ENCODE measurements around the gene OSBPL9. TPM values are rescaled to one million over a fixed set of nuclear protein-coding genes. Genes with fewer than 3 reads are reported as not detected.
A peak's percentile ranks its signal among the peaks of the same experiment; 100 is the strongest.
"Not testable (repeated sequence)": the region's sequence is repeated elsewhere in the genome, so short reads cannot be mapped to it uniquely, and the experiment has no call there.

OSBPL9 gene
- total and polyA plus RNA-seq, 2 experiments from 2014 or later = 71.0 to 288 TPM

- TF ChIP-seq CTCF (IDR thresholded peaks at IDR 0.05; ENCODE audit: poor library complexity) (no peak), EZH2 (IDR thresholded peaks at IDR 0.05; ENCODE audit: borderline replicate concordance) (no peak)
- no peak overlapping the region for H3K4me3 ChIP-seq
- H3K4me1 ChIP-seq (ENCODE audit: insufficient read depth) = no peaks in the 10 kb centered on the region
- no peak for DNase-seq (ENCODE audit: low spot score)
- H3K27me3 ChIP-seq = no peaks in the 10 kb centered on the region
- H3K36me3 ChIP-seq (replicated peaks; ENCODE audit: insufficient read depth, low read depth) = no peaks in the 10 kb centered on the region
- H3K9me2 ChIP-seq (replicated peaks; ENCODE audit: insufficient read depth) = no peaks in the 10 kb centered on the region
- H2AFZ ChIP-seq = no peak overlapping the region
- H3K79me2 ChIP-seq = no peaks in the 10 kb centered on the region
- H3K27ac ChIP-seq = no peak overlapping the region
- WGBS (ENCODE audit: low lambda C conversion rate, missing lambda C conversion rate) = 92% methylated on average over 2 of the region's 2 CpGs
- H3K4me2 ChIP-seq = no peak overlapping the region
- H4K20me1 ChIP-seq (ENCODE audit: insufficient read depth, poor library complexity, severe bottlenecking) = no peaks in the 10 kb centered on the region
- no peaks in the 10 kb centered on the region for H3K9me3 ChIP-seq (ENCODE audit: low read depth)
Observed at GRCh38 chr1:51799372-51799771, 182.5 kb downstream of the OSBPL9 start.

- H3K4me2 ChIP-seq = no peak overlapping the region
- H4K20me1 ChIP-seq (ENCODE audit: insufficient read depth, poor library complexity, severe bottlenecking) = no peaks in the 10 kb centered on the region
- no peak overlapping the region for H3K4me3 ChIP-seq
- H3K27ac ChIP-seq = no peak overlapping the region
- H3K9me2 ChIP-seq (replicated peaks; ENCODE audit: insufficient read depth) = no peaks in the 10 kb centered on the region
- no peak overlapping the region for H2AFZ ChIP-seq
- H3K36me3 ChIP-seq (replicated peaks; ENCODE audit: insufficient read depth, low read depth) = no peaks in the 10 kb centered on the region
- WGBS (ENCODE audit: low lambda C conversion rate, missing lambda C conversion rate) = 97% methylated on average over 1 of the region's 1 CpG
- DNase-seq (ENCODE audit: low spot score) = no peak
- H3K4me1 ChIP-seq (ENCODE audit: insufficient read depth) = no peaks in the 10 kb centered on the region
- no peaks in the 10 kb centered on the region for H3K9me3 ChIP-seq (ENCODE audit: low read depth)
- TF ChIP-seq EZH2phosphoT487 (IDR thresholded peaks at IDR 0.05; ENCODE audit: low read depth, severe bottlenecking, unreplicated experiment) (no peak), EZH2 (IDR thresholded peaks at IDR 0.05; ENCODE audit: borderline replicate concordance) (no peak)
- no peaks in the 10 kb centered on the region for H3K79me2 ChIP-seq
- no peaks in the 10 kb centered on the region for H3K27me3 ChIP-seq
Observed at GRCh38 chr1:51814513-51814912, 197.6 kb downstream of the OSBPL9 start.

GRCh38 chr1:51818487-51818886 lies 201.6 kb downstream of the OSBPL9 start:
- Histone ChIP-seq H3K4me3 (no peak overlapping the region), H3K9me3 (ENCODE audit: low read depth) (no peaks in the 10 kb centered on the region), H3K27ac (peak overlapping the region; percentile 11), H2AFZ (no peak overlapping the region), H3K4me1 (ENCODE audit: insufficient read depth) (peaks cover 3% of the 10 kb centered on the region), H3K9me2 (replicated peaks; ENCODE audit: insufficient read depth) (no peaks in the 10 kb centered on the region), H4K20me1 (ENCODE audit: insufficient read depth, poor library complexity, severe bottlenecking) (no peaks in the 10 kb centered on the region), H3K79me2 (no peaks in the 10 kb centered on the region), H3K27me3 (no peaks in the 10 kb centered on the region), H3K4me2 (peak overlapping the region; percentile 22), H3K36me3 (replicated peaks; ENCODE audit: insufficient read depth, low read depth) (no peaks in the 10 kb centered on the region)
- TF ChIP-seq EZH2phosphoT487 (IDR thresholded peaks at IDR 0.05; ENCODE audit: low read depth, severe bottlenecking, unreplicated experiment) = no peak
- TF ChIP-seq EZH2 (IDR thresholded peaks at IDR 0.05; ENCODE audit: borderline replicate concordance) = no peak
- no peak for TF ChIP-seq CTCF (IDR thresholded peaks at IDR 0.05; ENCODE audit: poor library complexity)
- 46% methylated on average over 3 of the region's 3 CpGs for WGBS (ENCODE audit: low lambda C conversion rate, missing lambda C conversion rate)
- peak; percentile 7 for DNase-seq (ENCODE audit: low spot score)

GRCh38 chr1:51819021-51819420 lies 202.1 kb downstream of the OSBPL9 start:
- not testable (repeated sequence) for DNase-seq (ENCODE audit: low spot score); H4K20me1 ChIP-seq (ENCODE audit: insufficient read depth, poor library complexity, severe bottlenecking); H3K9me2 ChIP-seq (replicated peaks; ENCODE audit: insufficient read depth); H3K9me3 ChIP-seq (ENCODE audit: low read depth); H3K4me1 ChIP-seq (ENCODE audit: insufficient read depth); H3K4me3 ChIP-seq; H3K36me3 ChIP-seq (replicated peaks; ENCODE audit: insufficient read depth, low read depth); H3K79me2 ChIP-seq; H2AFZ ChIP-seq; H3K27me3 ChIP-seq
- 90% methylated on average over 9 of the region's 9 CpGs for WGBS (ENCODE audit: low lambda C conversion rate, missing lambda C conversion rate)
- peak overlapping the region; percentile 22 for H3K4me2 ChIP-seq
- peak overlapping the region; percentile 11 for H3K27ac ChIP-seq
